Fibroblast of lung (primary cell): ENCODE results near the gene MKNK1. TPM values are rescaled to one million over a fixed set of nuclear protein-coding genes. Genes with fewer than 3 reads are reported as not detected.

Experiments
- DNase-seq, 2 donors: peaks; one replicate each; pipeline versions ENCODE4 v3.0.0 to v3.0.0-alpha.2; 2010; ENCODE audit warnings: low read depth in 2 of 2
- H2AFZ ChIP-seq: 2 replicates; pipeline ENCODE4 v1.5.1; 2012; ENCODE audit warnings: low read length, control low read depth, inconsistent platforms
- H3K27ac ChIP-seq: 2 replicates; pipeline ENCODE4 v1.5.1; 2011; ENCODE audit warnings: low read length, control low read depth; ENCODE audit not compliant: insufficient read depth
- H3K27me3 ChIP-seq: 2 replicates; pipeline ENCODE4 v1.5.1; 2011; ENCODE audit warnings: mild to moderate bottlenecking, low read length; ENCODE audit not compliant: control insufficient read depth, insufficient read depth
- H3K36me3 ChIP-seq: 2 replicates; pipeline ENCODE4 v1.5.1; 2011; ENCODE audit warnings: low read length; ENCODE audit not compliant: control insufficient read depth, insufficient read depth
- H3K4me1 ChIP-seq: 2 replicates; pipeline ENCODE4 v1.5.1; 2011; ENCODE audit warnings: low read length; ENCODE audit not compliant: control insufficient read depth, insufficient read depth; ENCODE audit errors: extremely low read depth
- H3K4me2 ChIP-seq: 2 replicates; pipeline ENCODE4 v1.5.1; 2011; ENCODE audit warnings: low read length, control low read depth; ENCODE audit not compliant: insufficient read depth; ENCODE audit errors: extremely low read depth
- H3K4me3 ChIP-seq, 4 experiments: fragments of 200-600 bp in 1 of 4; sonication (generic) in 1 of 4; replicated peaks in 1 of 4; 2 replicates each; pipeline ENCODE4 v1.5.1; 2011 to 2016; ENCODE audit warnings: low read length in 4 of 4, low read depth in 3 of 4, mild to moderate bottlenecking in 3 of 4, control low read depth in 2 of 4, inconsistent platforms in 1 of 4, mixed read lengths in 1 of 4; ENCODE audit not compliant: insufficient read depth in 1 of 4; ENCODE audit errors: control extremely low read depth in 1 of 4
- H3K79me2 ChIP-seq: 2 replicates; pipeline ENCODE4 v1.5.1; 2012; ENCODE audit warnings: mild to moderate bottlenecking, low read length, inconsistent platforms; ENCODE audit not compliant: control insufficient read depth, insufficient read depth
- H3K9ac ChIP-seq: 2 replicates; pipeline ENCODE4 v1.5.1; 2011; ENCODE audit warnings: mild to moderate bottlenecking, low read length, control low read depth; ENCODE audit not compliant: insufficient read depth
- H3K9me3 ChIP-seq: 2 replicates; pipeline ENCODE4 v1.5.1; 2012; ENCODE audit warnings: low read depth, low read length; ENCODE audit not compliant: control insufficient read depth, insufficient read depth
- H4K20me1 ChIP-seq: 2 replicates; pipeline ENCODE4 v1.5.1; 2011; ENCODE audit warnings: low read length; ENCODE audit not compliant: control insufficient read depth, insufficient read depth; ENCODE audit errors: extremely low read depth
- EZH2 ChIP-seq: IDR thresholded peaks from 2 replicates; pipeline ENCODE4 v1.5.1; 2012; ENCODE audit warnings: low read length, control low read depth, mild to moderate bottlenecking; ENCODE audit errors: missing control alignments
- polyA plus RNA-seq, 2 donors: library from polyadenylated mRNA; depleted of rRNA in 1 of 2; stranded (reverse) in 1 of 2; unstranded in 1 of 2; fragments of >200 nt; gene quantifications; 2 replicates each; pipeline ENCODE4 v1.2.1, GENCODE V29; 2011 to 2012; ENCODE audit warnings: missing spikeins in 1 of 2
- total RNA-seq: library from RNA; depleted of rRNA; stranded (reverse); fragments of >200 nt; gene quantifications from 2 replicates; pipeline ENCODE4 v1.2.1, GENCODE V29; 2014
- TF ChIP-seq, protein P1 (sequence below), 2 donors: IDR thresholded peaks in 1 of 2; conservative IDR thresholded peaks in 1 of 2; 1 replicate in 1 of 2; 2 replicates in 1 of 2; pipeline ENCODE4 v1.5.1; 2011 to 2012; ENCODE audit warnings: low read length in 2 of 2, control low read depth in 1 of 2, inconsistent platforms in 1 of 2, low read depth in 1 of 2, mild to moderate bottlenecking in 1 of 2

MKNK1 gene
- total and polyA plus RNA-seq, 2 donors (not counting 1 experiment from before 2014, with no cell fraction given): 22.3 to 33.1 TPM

DNA sequence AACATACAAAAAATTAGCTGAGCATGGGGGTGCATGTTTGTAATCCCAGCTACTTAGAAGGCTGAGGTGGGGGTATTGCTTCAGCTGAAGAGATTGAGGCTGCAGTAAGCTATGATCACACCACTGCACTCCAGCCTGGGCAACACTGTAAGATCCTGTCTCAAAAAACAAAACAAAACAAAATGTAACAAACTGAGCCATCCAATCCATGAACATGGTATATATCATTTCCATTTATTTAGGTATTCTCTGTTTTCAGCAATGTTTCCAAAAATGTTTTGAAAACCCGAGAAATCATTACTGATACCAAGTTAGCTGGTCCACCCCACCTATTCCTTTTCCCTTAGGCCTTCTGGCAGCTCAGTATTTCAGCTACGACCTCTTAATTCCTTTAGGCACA lies 45.7 kb upstream of the MKNK1 start:
- no peak overlapping the region for H3K9ac ChIP-seq
- H3K4me1 ChIP-seq: peaks cover 3% of the 10 kb centered on the region
- H3K36me3 ChIP-seq: peaks cover 2% of the 10 kb centered on the region
- no peak for DNase-seq
- no peak overlapping the region for H2AFZ ChIP-seq
- H3K27ac ChIP-seq: no peak overlapping the region
- no peak for TF ChIP-seq EZH2
- TF ChIP-seq, protein P1, sequence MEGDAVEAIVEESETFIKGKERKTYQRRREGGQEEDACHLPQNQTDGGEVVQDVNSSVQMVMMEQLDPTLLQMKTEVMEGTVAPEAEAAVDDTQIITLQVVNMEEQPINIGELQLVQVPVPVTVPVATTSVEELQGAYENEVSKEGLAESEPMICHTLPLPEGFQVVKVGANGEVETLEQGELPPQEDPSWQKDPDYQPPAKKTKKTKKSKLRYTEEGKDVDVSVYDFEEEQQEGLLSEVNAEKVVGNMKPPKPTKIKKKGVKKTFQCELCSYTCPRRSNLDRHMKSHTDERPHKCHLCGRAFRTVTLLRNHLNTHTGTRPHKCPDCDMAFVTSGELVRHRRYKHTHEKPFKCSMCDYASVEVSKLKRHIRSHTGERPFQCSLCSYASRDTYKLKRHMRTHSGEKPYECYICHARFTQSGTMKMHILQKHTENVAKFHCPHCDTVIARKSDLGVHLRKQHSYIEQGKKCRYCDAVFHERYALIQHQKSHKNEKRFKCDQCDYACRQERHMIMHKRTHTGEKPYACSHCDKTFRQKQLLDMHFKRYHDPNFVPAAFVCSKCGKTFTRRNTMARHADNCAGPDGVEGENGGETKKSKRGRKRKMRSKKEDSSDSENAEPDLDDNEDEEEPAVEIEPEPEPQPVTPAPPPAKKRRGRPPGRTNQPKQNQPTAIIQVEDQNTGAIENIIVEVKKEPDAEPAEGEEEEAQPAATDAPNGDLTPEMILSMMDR (conservative IDR thresholded peaks at IDR 0.05 in 1 of 2, IDR thresholded peaks at IDR 0.05 in 1 of 2; ENCODE audit: low read depth in 1 of 2, low read length in 2 of 2): no peak
- no peak overlapping the region for H3K4me2 ChIP-seq
- no peaks in the 10 kb centered on the region for H3K9me3 ChIP-seq
- H3K27me3 ChIP-seq: no peaks in the 10 kb centered on the region
- no peak overlapping the region for H3K4me3 ChIP-seq
- H4K20me1 ChIP-seq: no peaks in the 10 kb centered on the region
- H3K79me2 ChIP-seq: no peaks in the 10 kb centered on the region

DNA sequence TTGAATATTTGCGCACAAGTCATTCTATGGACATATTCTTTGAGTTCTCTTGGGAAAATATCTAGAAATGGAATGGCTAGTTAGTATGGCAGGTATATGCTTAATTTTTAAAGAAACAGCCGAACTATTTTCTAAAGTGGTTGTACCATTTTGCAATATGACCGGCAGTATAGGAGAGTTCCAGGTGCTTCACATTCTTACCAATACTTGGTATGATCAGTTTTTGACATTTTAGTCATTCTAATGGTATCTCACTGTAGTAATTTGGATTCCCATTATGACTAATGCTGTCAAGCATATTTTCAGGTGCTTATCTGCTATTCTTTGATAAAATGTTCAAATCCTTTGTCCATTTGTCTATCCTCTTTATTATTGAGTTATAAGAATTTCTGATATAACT lies 43.5 kb upstream of the MKNK1 start:
- Histone ChIP-seq H3K4me3 (no peak overlapping the region), H3K9me3 (no peaks in the 10 kb centered on the region), H2AFZ (no peak overlapping the region), H4K20me1 (no peaks in the 10 kb centered on the region), H3K4me1 (peaks cover 6% of the 10 kb centered on the region), H3K27me3 (no peaks in the 10 kb centered on the region), H3K4me2 (no peak overlapping the region), H3K27ac (no peak overlapping the region), H3K36me3 (peaks cover 2% of the 10 kb centered on the region), H3K9ac (no peak overlapping the region), H3K79me2 (no peaks in the 10 kb centered on the region)
- TF ChIP-seq, protein P1 (conservative IDR thresholded peaks at IDR 0.05 in 1 of 2, IDR thresholded peaks at IDR 0.05 in 1 of 2; ENCODE audit: low read depth in 1 of 2, low read length in 2 of 2): no peak
- TF ChIP-seq EZH2: no peak
- no peak for DNase-seq

DNA sequence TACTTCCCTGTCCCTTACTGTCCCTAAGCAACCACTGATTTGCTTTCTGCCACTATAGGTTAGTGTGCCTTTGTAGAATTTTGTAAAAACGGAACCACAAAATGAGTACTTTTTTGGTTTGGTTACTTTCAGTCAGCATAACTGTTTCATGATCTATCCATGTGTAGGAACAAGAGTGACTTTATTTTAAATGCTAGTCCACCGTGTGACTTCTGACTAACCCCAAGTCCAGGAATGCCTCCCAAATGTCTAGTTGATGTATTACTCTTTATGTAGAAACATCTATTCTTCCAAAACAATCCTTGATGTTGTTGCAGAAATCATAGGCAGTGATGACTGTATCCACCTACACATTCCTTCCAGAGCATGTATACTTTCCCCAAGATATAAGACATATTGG lies 42.8 kb upstream of the MKNK1 start:
- TF ChIP-seq, protein P1 (conservative IDR thresholded peaks at IDR 0.05 in 1 of 2, IDR thresholded peaks at IDR 0.05 in 1 of 2; ENCODE audit: low read depth in 1 of 2, low read length in 2 of 2): no peak
- TF ChIP-seq EZH2: no peak
- no peak overlapping the region for H3K4me2 ChIP-seq
- H3K27ac ChIP-seq: no peak overlapping the region
- peak in 1 of 2 donors; percentile 88 for DNase-seq
- H3K9me3 ChIP-seq: no peaks in the 10 kb centered on the region
- H3K4me1 ChIP-seq: peaks cover 6% of the 10 kb centered on the region
- no peaks in the 10 kb centered on the region for H3K27me3 ChIP-seq
- H3K79me2 ChIP-seq: no peaks in the 10 kb centered on the region
- H3K9ac ChIP-seq: no peak overlapping the region
- peaks cover 2% of the 10 kb centered on the region for H3K36me3 ChIP-seq
- no peak overlapping the region for H2AFZ ChIP-seq
- H4K20me1 ChIP-seq: no peaks in the 10 kb centered on the region
- no peak overlapping the region for H3K4me3 ChIP-seq
